Panc1 (cell line): ENCODE results near the gene LRRD1. TPM values are rescaled to one million over a fixed set of nuclear protein-coding genes. Genes with fewer than 3 reads are reported as not detected.

Experiments
- ATAC-seq: fragments of 200-7000 bp; cut with Tn5 transposase; 2 replicates; pipeline ENCODE4 v1.9.1; 2020; ENCODE audit warnings: mild to moderate bottlenecking, moderate library complexity
- BruUV-seq: library from RNA; stranded (reverse); fragments of 400-500 nt; replicated peaks from 2 replicates; lab custom pipeline; 2021; lab: Mats Ljungman, UMichigan
- CTCF ChIA-PET: fragments of 300-600 bp; sonication (Branson Sonifier 250); formaldehyde crosslinking; loops from one replicate; lab custom pipeline; 2022; ENCODE audit warnings: antibody characterized with exemption; lab: Charles Lee
- POLR2A ChIA-PET: fragments of 300-600 bp; sonication (Branson Sonifier 250); formaldehyde crosslinking; loops from one replicate; lab custom pipeline; 2022; ENCODE audit warnings: antibody characterized with exemption; lab: Charles Lee
- DNase-seq: peaks from one replicate; pipeline ENCODE4 v3.0.0-alpha.2; 2010; ENCODE audit warnings: low read depth, low spot score
- H3K27ac ChIP-seq: 2 replicates; pipeline ENCODE4 v1.5.1; 2011; ENCODE audit warnings: mild to moderate bottlenecking, low read length, inconsistent platforms
- H3K27me3 ChIP-seq: fragments of 200-500 bp; sonication (Bioruptor generic); 2 replicates; pipeline ENCODE4 v1.6.0; 2014; ENCODE audit warnings: low read length, inconsistent platforms; ENCODE audit not compliant: control insufficient read depth, insufficient read depth
- H3K36me3 ChIP-seq: fragments of 200-500 bp; sonication (Bioruptor generic); 2 replicates; pipeline ENCODE4 v1.5.1; 2014; ENCODE audit warnings: inconsistent platforms, mild to moderate bottlenecking, low read length, moderate library complexity; ENCODE audit not compliant: control insufficient read depth, insufficient read depth
- H3K4me1 ChIP-seq: 2 replicates; pipeline ENCODE4 v1.5.1; 2011; ENCODE audit warnings: inconsistent platforms, mild to moderate bottlenecking, low read length, moderate library complexity; ENCODE audit not compliant: control insufficient read depth, insufficient read depth
- H3K4me3 ChIP-seq, 2 experiments: 2 replicates each; pipeline ENCODE4 v1.5.1; 2011 to 2012; ENCODE audit warnings: low read depth in 2 of 2, low read length in 2 of 2, mild to moderate bottlenecking in 2 of 2, inconsistent platforms in 1 of 2, moderate library complexity in 1 of 2
- H3K9me3 ChIP-seq: fragments of 200-500 bp; sonication (Bioruptor generic); 2 replicates; pipeline ENCODE4 v1.5.1; 2014; ENCODE audit warnings: low read depth, mild to moderate bottlenecking, inconsistent platforms, low read length, moderate library complexity; ENCODE audit not compliant: control insufficient read depth, insufficient read depth
- POLR2AphosphoS5 ChIP-seq: IDR thresholded peaks from 2 replicates; pipeline ENCODE4 v1.6.1; 2012; ENCODE audit warnings: mild to moderate bottlenecking, low read depth, low read length, moderate library complexity
- SIN3A ChIP-seq: IDR thresholded peaks from 2 replicates; pipeline ENCODE4 v1.6.1; 2012; ENCODE audit warnings: low read depth, mild to moderate bottlenecking, low read length, moderate library complexity, borderline replicate concordance; ENCODE audit not compliant: insufficient read depth
- TCF7L2 ChIP-seq: IDR thresholded peaks from 2 replicates; pipeline ENCODE4 v1.6.1; 2011; ENCODE audit warnings: mild to moderate bottlenecking, low read depth, low read length, inconsistent platforms
- in situ Hi-C: cut with HindIII; loops from 2 replicates; pipeline ENCODE4 v1.10.0; 2016; ENCODE audit warnings: low sequenced_read_pairs, low pct_unique_long_range_greater_than_20kb
- intact Hi-C: fragments of 100-400 bp; cut with micrococcal nuclease; formaldehyde crosslinking; loops from one replicate; pipeline ENCODE4 v1.10.0; 2022; ENCODE audit not compliant: unreplicated experiment
- total RNA-seq: library from RNA; stranded (reverse); gene quantifications from one replicate; pipeline ENCODE4 v1.2.1, GENCODE V29; 2021; ENCODE audit not compliant: unreplicated experiment
- TF ChIP-seq, protein P1 (sequence below), 2 experiments: IDR thresholded peaks; 2 replicates each; pipeline ENCODE4 v1.6.1; 2011 to 2012; ENCODE audit warnings: low read depth in 2 of 2, control low read depth in 1 of 2, low read length in 1 of 2, mild to moderate bottlenecking in 1 of 2, moderate library complexity in 1 of 2; ENCODE audit not compliant: insufficient read depth in 1 of 2
- TF ChIP-seq, protein P2 (sequence below): fragments of 450-650 bp; IDR thresholded peaks from 2 replicates; pipeline ENCODE4 v1.5.1; 2017; ENCODE audit warnings: mild to moderate bottlenecking

LRRD1 gene
- total RNA-seq, 1 experiment from 2014 or later, result 0.05 TPM

DNA sequence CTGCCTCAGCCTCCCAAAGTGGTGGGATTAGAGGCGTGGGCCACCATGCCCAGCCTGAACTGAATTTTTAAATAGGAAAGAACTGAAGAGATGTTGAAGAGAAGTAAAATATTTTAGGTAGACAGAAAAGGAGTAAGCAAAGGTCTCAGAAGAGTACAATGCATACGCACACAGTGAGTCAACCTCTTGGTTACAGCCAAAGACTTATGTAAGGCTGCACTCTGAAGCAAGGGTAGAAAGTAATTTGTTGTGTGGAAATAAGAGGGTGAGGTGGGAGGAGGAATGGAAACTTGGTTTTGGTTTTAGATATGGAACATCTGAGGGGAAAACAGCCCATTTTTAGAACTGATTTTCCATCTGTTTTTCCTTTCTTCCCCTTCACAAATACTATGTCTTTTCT, 49.2 kb upstream of the LRRD1 start:
- Histone ChIP-seq H3K4me3 (no peak overlapping the region), H3K9me3 (no peaks in the 10 kb centered on the region), H3K36me3 (peaks cover 23% of the 10 kb centered on the region; the same call in 1 of the 2 replicates), H3K27ac (no peak overlapping the region), H3K4me1 (no peaks in the 10 kb centered on the region), H3K27me3 (no peaks in the 10 kb centered on the region)
- ChIA-PET POLR2A (no interaction called here), CTCF (no interaction called here)
- no peak for ATAC-seq
- in situ Hi-C loops, result no loop called here
- TF ChIP-seq, protein P1, sequence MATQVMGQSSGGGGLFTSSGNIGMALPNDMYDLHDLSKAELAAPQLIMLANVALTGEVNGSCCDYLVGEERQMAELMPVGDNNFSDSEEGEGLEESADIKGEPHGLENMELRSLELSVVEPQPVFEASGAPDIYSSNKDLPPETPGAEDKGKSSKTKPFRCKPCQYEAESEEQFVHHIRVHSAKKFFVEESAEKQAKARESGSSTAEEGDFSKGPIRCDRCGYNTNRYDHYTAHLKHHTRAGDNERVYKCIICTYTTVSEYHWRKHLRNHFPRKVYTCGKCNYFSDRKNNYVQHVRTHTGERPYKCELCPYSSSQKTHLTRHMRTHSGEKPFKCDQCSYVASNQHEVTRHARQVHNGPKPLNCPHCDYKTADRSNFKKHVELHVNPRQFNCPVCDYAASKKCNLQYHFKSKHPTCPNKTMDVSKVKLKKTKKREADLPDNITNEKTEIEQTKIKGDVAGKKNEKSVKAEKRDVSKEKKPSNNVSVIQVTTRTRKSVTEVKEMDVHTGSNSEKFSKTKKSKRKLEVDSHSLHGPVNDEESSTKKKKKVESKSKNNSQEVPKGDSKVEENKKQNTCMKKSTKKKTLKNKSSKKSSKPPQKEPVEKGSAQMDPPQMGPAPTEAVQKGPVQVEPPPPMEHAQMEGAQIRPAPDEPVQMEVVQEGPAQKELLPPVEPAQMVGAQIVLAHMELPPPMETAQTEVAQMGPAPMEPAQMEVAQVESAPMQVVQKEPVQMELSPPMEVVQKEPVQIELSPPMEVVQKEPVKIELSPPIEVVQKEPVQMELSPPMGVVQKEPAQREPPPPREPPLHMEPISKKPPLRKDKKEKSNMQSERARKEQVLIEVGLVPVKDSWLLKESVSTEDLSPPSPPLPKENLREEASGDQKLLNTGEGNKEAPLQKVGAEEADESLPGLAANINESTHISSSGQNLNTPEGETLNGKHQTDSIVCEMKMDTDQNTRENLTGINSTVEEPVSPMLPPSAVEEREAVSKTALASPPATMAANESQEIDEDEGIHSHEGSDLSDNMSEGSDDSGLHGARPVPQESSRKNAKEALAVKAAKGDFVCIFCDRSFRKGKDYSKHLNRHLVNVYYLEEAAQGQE (IDR thresholded peaks at IDR 0.05; ENCODE audit: insufficient read depth in 1 of 2, low read depth in 2 of 2, low read length in 1 of 2), result no peak
- TF ChIP-seq SIN3A, result no peak
- TF ChIP-seq POLR2AphosphoS5, result no peak
- TF ChIP-seq TCF7L2, result no peak
- TF ChIP-seq, protein P2, sequence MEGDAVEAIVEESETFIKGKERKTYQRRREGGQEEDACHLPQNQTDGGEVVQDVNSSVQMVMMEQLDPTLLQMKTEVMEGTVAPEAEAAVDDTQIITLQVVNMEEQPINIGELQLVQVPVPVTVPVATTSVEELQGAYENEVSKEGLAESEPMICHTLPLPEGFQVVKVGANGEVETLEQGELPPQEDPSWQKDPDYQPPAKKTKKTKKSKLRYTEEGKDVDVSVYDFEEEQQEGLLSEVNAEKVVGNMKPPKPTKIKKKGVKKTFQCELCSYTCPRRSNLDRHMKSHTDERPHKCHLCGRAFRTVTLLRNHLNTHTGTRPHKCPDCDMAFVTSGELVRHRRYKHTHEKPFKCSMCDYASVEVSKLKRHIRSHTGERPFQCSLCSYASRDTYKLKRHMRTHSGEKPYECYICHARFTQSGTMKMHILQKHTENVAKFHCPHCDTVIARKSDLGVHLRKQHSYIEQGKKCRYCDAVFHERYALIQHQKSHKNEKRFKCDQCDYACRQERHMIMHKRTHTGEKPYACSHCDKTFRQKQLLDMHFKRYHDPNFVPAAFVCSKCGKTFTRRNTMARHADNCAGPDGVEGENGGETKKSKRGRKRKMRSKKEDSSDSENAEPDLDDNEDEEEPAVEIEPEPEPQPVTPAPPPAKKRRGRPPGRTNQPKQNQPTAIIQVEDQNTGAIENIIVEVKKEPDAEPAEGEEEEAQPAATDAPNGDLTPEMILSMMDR, result no peak
- intact Hi-C loops, result no loop called here
- DNase-seq, result no peak
- BruUV-seq, result no TSS peak

DNA sequence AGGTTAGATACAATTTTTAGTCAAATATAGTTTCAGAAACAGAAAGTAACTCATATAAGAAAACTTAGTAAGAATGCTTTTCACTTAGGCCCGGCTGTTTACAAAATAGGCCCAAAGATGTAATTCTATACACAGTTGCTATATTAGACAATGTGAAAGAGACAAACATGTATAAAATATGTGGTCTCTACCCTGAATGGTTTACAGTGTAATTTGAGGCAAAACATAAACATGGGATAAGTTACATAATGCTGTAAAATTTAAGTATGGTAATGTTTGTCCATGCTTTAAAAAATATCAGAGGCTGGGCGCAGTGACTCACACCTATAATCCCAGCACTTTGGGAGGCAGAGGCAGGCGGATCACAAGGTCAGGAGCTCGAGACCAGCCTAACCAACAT, 48.0 kb upstream of the LRRD1 start:
- BruUV-seq, result no TSS peak
- H3K4me3 ChIP-seq, result no peak overlapping the region
- no peaks in the 10 kb centered on the region for H3K4me1 ChIP-seq
- H3K9me3 ChIP-seq, result no peaks in the 10 kb centered on the region
- CTCF ChIA-PET, result no interaction called here
- DNase-seq, result no peak
- H3K27ac ChIP-seq, result no peak overlapping the region
- TF ChIP-seq, protein P1 (IDR thresholded peaks at IDR 0.05; ENCODE audit: insufficient read depth in 1 of 2, low read depth in 2 of 2, low read length in 1 of 2), result no peak
- TF ChIP-seq SIN3A, result no peak
- TF ChIP-seq POLR2AphosphoS5, result no peak
- no peak for TF ChIP-seq TCF7L2
- TF ChIP-seq, protein P2, result no peak
- no peaks in the 10 kb centered on the region for H3K27me3 ChIP-seq
- ATAC-seq, result no peak
- in situ Hi-C loops, result no loop called here
- H3K36me3 ChIP-seq, result peaks cover 30% of the 10 kb centered on the region; the same call in 1 of the 2 replicates
- POLR2A ChIA-PET, result no interaction called here
- intact Hi-C loops, result no loop called here
